HepG2 (cell line): ENCODE results near the gene PEPD.

Source experiments
- REPIN1 ChIP-seq: sonication (generic); formaldehyde crosslinking; IDR thresholded peaks from 2 replicates; pipeline ENCODE4 v1.8.0; 2022; ENCODE audit warnings: missing genetic modification reagents, low read depth, mild to moderate bottlenecking, borderline replicate concordance
- SMAD3 ChIP-seq: sonication (generic); formaldehyde crosslinking; IDR thresholded peaks from 2 replicates; pipeline ENCODE4 v1.4.0; 2020; ENCODE audit warnings: missing genetic modification reagents
- TCF12 ChIP-seq, 2 experiments: fragments of 450-650 bp in 1 of 2; sonication (generic) in 1 of 2; formaldehyde crosslinking in 1 of 2; IDR thresholded peaks; 2 replicates each; pipeline versions ENCODE4 v1.6.1 to v1.8.0; 2017 to 2022; ENCODE audit warnings: antibody characterized with exemption in 1 of 2, mild to moderate bottlenecking in 1 of 2, missing genetic modification reagents in 1 of 2, moderate library complexity in 1 of 2

DNA sequence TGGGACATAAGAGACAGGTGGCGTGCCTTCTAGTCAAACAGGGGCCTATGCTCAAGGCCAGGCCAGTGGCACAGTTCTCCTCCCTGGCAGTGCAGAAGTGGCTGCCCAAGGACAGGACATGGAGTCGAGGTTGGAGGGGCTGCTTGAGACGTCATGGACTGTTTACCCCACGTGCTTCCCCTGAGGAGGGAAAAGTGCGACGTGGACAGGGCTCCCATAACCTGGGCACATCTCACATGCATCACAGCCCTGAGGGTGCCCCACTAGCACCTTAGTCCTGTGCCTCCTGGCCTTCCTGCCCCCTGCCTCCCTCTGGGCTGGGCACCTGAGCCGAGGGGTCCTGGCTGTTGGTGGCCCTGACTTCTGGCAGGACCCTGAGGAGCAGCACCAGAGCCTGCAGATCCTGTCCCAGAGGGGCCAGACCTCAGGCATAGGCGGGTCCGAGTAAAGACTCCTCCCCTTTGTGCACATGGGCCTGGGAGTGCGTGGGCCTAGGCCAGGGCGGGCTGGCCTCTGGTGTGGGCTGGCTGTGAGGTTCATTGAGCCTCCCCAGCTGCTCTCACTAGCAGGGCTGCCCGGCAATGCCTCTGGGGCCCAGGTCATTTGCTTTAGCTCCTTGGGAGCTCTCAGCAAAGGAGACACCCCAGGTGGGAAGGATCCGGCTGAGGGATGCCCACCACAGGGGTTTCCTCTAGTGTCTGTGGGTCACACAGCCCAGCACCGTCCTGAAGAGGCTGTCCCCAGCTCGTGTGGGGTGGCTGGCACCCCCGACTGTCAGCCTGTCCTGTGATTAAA is 82.4 kb downstream of the PEPD start:
- no peak for TF ChIP-seq REPIN1 (CRISPR knock-in tag)
- no peak for TF ChIP-seq TCF12 (IDR thresholded peaks at IDR 0.05)
- TF ChIP-seq TCF12 (CRISPR knock-in tag; IDR thresholded peaks at IDR 0.05) = no peak
- no peak for TF ChIP-seq SMAD3 (CRISPR knock-in tag)
